HepG2 (cell line): ENCODE data around the gene TUBA4B. TPM values are rescaled to one million over a fixed set of nuclear protein-coding genes. Genes with fewer than 3 reads are reported as not detected.

Experiments used
- FOSL2 ChIP-seq: sonication (generic); formaldehyde crosslinking; IDR thresholded peaks from 2 replicates; pipeline ENCODE4 v1.4.0; 2020; ENCODE audit warnings: missing genetic modification reagents
- FOXO1 ChIP-seq: sonication (generic); formaldehyde crosslinking; IDR thresholded peaks from 2 replicates; pipeline ENCODE4 v1.4.0; 2020; ENCODE audit warnings: missing genetic modification reagents
- JUN ChIP-seq: sonication (generic); formaldehyde crosslinking; IDR thresholded peaks from 2 replicates; pipeline ENCODE4 v1.4.0; 2020; ENCODE audit warnings: mild to moderate bottlenecking, missing genetic modification reagents
- JUND ChIP-seq: sonication (generic); formaldehyde crosslinking; IDR thresholded peaks from 2 replicates; pipeline ENCODE4 v1.8.0; 2022; ENCODE audit warnings: mild to moderate bottlenecking, missing genetic modification reagents
- MIER2 ChIP-seq: IDR thresholded peaks from 2 replicates; pipeline ENCODE4 v1.6.1; 2016; ENCODE audit warnings: missing biosample characterization, missing genetic modification reagents
- NFKB2 ChIP-seq: sonication (generic); formaldehyde crosslinking; IDR thresholded peaks from 2 replicates; pipeline ENCODE4 v1.4.0; 2020; ENCODE audit warnings: missing genetic modification reagents, borderline replicate concordance
- NR1H2 ChIP-seq: sonication (generic); formaldehyde crosslinking; IDR thresholded peaks from 2 replicates; pipeline ENCODE4 v1.8.1; 2022; ENCODE audit warnings: low read depth, missing genetic modification reagents, borderline replicate concordance
- RARA ChIP-seq: IDR thresholded peaks from 2 replicates; pipeline ENCODE4 v1.6.1; 2016; ENCODE audit warnings: missing genetic modification reagents, missing compliant biosample characterization
- RBM22 ChIP-seq: fragments of 200-400 bp; formaldehyde crosslinking; optimal IDR thresholded peaks from 2 replicates; pipeline ENCODE3; 2017; ENCODE audit warnings: mild to moderate bottlenecking, low read length, moderate library complexity
- SAP130 ChIP-seq: IDR thresholded peaks from 2 replicates; pipeline ENCODE4 v1.6.1; 2016; ENCODE audit warnings: low read depth
- SRF ChIP-seq: IDR thresholded peaks from 2 replicates; pipeline ENCODE4 v1.6.1; 2011; ENCODE audit warnings: mild to moderate bottlenecking, low read depth, low read length, moderate library complexity
- SYNCRIP ChIP-seq: fragments of 200-400 bp; formaldehyde crosslinking; IDR thresholded peaks from 2 replicates; pipeline ENCODE4 v1.6.1; 2018; ENCODE audit warnings: mild to moderate bottlenecking, low read depth, low read length; ENCODE audit not compliant: insufficient read depth
- TEAD3 ChIP-seq: optimal IDR thresholded peaks from 2 replicates; pipeline ENCODE3; 2016; ENCODE audit warnings: borderline replicate concordance
- TOE1 ChIP-seq: sonication (generic); formaldehyde crosslinking; IDR thresholded peaks from 2 replicates; pipeline ENCODE4 v1.4.0; 2020; ENCODE audit warnings: mild to moderate bottlenecking, missing genetic modification reagents
- YEATS2 ChIP-seq: sonication (generic); formaldehyde crosslinking; IDR thresholded peaks from 2 replicates; pipeline ENCODE4 v1.4.0; 2020; ENCODE audit warnings: missing genetic modification reagents, borderline replicate concordance
- ZC3H4 ChIP-seq: sonication (generic); formaldehyde crosslinking; IDR thresholded peaks from 2 replicates; pipeline ENCODE4 v1.4.0; 2020; ENCODE audit warnings: missing genetic modification reagents, borderline replicate concordance
- ZNF138 ChIP-seq: sonication (generic); formaldehyde crosslinking; IDR thresholded peaks from 2 replicates; pipeline ENCODE4 v1.5.0; 2020; ENCODE audit warnings: mild to moderate bottlenecking, low read depth, missing genetic modification reagents
- ZNF317 ChIP-seq: sonication (generic); formaldehyde crosslinking; IDR thresholded peaks from 2 replicates; pipeline ENCODE4 v1.5.0; 2020; ENCODE audit warnings: mild to moderate bottlenecking, missing genetic modification reagents
- ZNF34 ChIP-seq: sonication (generic); formaldehyde crosslinking; IDR thresholded peaks from 2 replicates; pipeline ENCODE4 v1.4.0; 2020; ENCODE audit warnings: mild to moderate bottlenecking, missing genetic modification reagents, borderline replicate concordance
- ZNF557 ChIP-seq: sonication (generic); formaldehyde crosslinking; IDR thresholded peaks from 2 replicates; pipeline ENCODE4 v1.4.0; 2020; ENCODE audit warnings: missing genetic modification reagents
- ZNF607 ChIP-seq: sonication (generic); formaldehyde crosslinking; IDR thresholded peaks from 2 replicates; pipeline ENCODE4 v1.5.1; 2020; ENCODE audit warnings: missing genetic modification reagents, mild to moderate bottlenecking, borderline replicate concordance
- ZNF652 ChIP-seq: IDR thresholded peaks from 2 replicates; pipeline ENCODE4 v1.6.1; 2016; ENCODE audit warnings: low read depth, borderline replicate concordance
- ZNF839 ChIP-seq: sonication (generic); formaldehyde crosslinking; IDR thresholded peaks from 2 replicates; pipeline ENCODE4 v1.4.0; 2020; ENCODE audit warnings: missing genetic modification reagents, mild to moderate bottlenecking, borderline replicate concordance
- polyA plus RNA-seq, 8 experiments: library from polyadenylated mRNA; depleted of rRNA in 3 of 8; stranded (reverse) in 7 of 8; unstranded in 1 of 8; fragments of >200 nt; fragmentation: Illumina TruSeq in 4 of 8; extraction: Trizol in 4 of 8; gene quantifications; 2 replicates each; pipeline versions ENCODE4 v1.2.1 to v1.2.3, GENCODE V29; 2011 to 2016; ENCODE audit warnings: low read depth in 4 of 8, missing spikeins in 1 of 8, mixed read lengths in 1 of 8; ENCODE audit not compliant: insufficient read depth in 1 of 8
- total RNA-seq, 5 experiments: library from RNA; depleted of rRNA; stranded (reverse); fragments of >200 nt; fragmentation: Illumina TruSeq; extraction: Trizol; gene quantifications; 2 replicates each; pipeline ENCODE4 v1.2.3, GENCODE V29; 2016; ENCODE audit warnings: low read depth in 1 of 5
- TF ChIP-seq, protein P1 (sequence below): sonication (generic); formaldehyde crosslinking; IDR thresholded peaks from 2 replicates; pipeline ENCODE4 v1.5.1; 2020; ENCODE audit warnings: missing genetic modification reagents, mild to moderate bottlenecking, borderline replicate concordance
- TF ChIP-seq, protein P2 (sequence below): sonication (generic); formaldehyde crosslinking; IDR thresholded peaks from 2 replicates; pipeline ENCODE4 v1.4.0; 2020; ENCODE audit warnings: missing genetic modification reagents, borderline replicate concordance
- TF ChIP-seq, protein P3 (sequence below): IDR thresholded peaks from 2 replicates; pipeline ENCODE4 v1.6.1; 2016; ENCODE audit warnings: missing biosample characterization, missing genetic modification reagents, low read depth
- TF ChIP-seq, protein P4 (sequence below): sonication (generic); formaldehyde crosslinking; IDR thresholded peaks from 2 replicates; pipeline ENCODE4 v1.4.0; 2020; ENCODE audit warnings: missing genetic modification reagents, borderline replicate concordance

TUBA4B gene
- total and polyA plus RNA-seq, 2 of the 13 experiments (the other 11 are each of a cell fraction or from before 2014, with no cell fraction given): 0.18 to 0.22 TPM

DNA sequence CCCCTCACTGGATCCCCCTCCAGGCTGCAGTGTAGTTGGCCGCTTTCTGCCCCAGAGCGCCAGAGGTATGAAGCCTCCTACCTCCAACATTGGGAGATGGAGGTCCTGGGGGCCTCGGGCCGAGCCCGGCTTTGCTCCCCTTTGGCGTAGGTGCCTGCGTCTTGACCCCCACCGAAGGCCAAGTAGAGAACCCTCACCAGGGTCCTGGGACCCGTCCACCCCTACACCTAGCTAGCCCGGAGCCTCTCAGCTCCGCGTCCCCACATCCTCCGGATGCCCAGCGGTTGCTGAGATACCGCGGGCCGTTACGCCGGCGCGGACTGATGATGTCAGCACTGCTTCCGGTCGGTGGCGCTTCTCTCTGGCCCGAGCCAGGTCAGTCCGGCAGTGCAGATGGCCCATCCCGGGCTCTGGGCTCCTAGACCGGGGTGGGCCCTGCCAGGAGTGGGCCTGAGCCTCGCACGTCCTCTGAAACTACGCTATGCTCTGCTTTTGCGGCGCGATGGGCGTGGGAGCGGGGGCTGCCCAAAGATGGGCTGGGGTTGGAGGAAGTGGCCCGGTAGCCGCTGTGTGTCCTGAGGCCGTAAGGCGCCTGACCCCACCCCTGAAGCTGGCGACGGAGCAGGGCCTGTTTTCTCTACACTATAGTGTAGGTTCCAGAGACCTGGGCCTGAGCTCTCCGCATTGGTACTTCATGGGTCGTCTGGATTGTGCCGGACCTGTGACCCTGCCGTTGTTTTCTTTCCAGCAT, 7.7 kb upstream of the TUBA4B start, which contains the start of the genes GLB1L and STK16 (continued):
- TF ChIP-seq, protein P1, sequence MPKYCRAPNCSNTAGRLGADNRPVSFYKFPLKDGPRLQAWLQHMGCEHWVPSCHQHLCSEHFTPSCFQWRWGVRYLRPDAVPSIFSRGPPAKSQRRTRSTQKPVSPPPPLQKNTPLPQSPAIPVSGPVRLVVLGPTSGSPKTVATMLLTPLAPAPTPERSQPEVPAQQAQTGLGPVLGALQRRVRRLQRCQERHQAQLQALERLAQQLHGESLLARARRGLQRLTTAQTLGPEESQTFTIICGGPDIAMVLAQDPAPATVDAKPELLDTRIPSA (CRISPR knock-in tag): peak; percentile 95; the same call in 1 of the 2 replicates
- TF ChIP-seq TEAD3 (CRISPR knock-in tag): peak; percentile 86
- no peak for TF ChIP-seq RBM22
- TF ChIP-seq ZNF557: no peak
- TF ChIP-seq FOSL2 (CRISPR knock-in tag): peak; percentile 51
- peak; percentile 68; the same call in 1 of the 2 replicates for TF ChIP-seq ZNF317 (CRISPR knock-in tag)
- peak; percentile 96 for TF ChIP-seq YEATS2
- TF ChIP-seq SYNCRIP: no peak
- TF ChIP-seq SAP130: peak; percentile 100
- TF ChIP-seq NR1H2: no peak; the same call in 1 of the 2 replicates
- peak; percentile 71; the same call in 1 of the 2 replicates for TF ChIP-seq JUND (CRISPR knock-in tag)
- TF ChIP-seq ZNF839 (CRISPR knock-in tag): peak; percentile 99; the same call in 1 of the 2 replicates
- TF ChIP-seq JUN (CRISPR knock-in tag): no peak; the same call in 1 of the 2 replicates
- TF ChIP-seq RARA (CRISPR knock-in tag): peak; percentile 39; the same call in 1 of the 2 replicates
- peak; percentile 95 for TF ChIP-seq ZNF607 (CRISPR knock-in tag)
- TF ChIP-seq SRF: peak; percentile 64
- 0 out of 2 replicates have a peak, but pooled peaks have one; percentile 62 for TF ChIP-seq TOE1 (CRISPR knock-in tag)
- peak; percentile 87 for TF ChIP-seq ZNF34 (CRISPR knock-in tag)
- no peak for TF ChIP-seq ZNF652 (CRISPR knock-in tag)
- TF ChIP-seq, protein P2, sequence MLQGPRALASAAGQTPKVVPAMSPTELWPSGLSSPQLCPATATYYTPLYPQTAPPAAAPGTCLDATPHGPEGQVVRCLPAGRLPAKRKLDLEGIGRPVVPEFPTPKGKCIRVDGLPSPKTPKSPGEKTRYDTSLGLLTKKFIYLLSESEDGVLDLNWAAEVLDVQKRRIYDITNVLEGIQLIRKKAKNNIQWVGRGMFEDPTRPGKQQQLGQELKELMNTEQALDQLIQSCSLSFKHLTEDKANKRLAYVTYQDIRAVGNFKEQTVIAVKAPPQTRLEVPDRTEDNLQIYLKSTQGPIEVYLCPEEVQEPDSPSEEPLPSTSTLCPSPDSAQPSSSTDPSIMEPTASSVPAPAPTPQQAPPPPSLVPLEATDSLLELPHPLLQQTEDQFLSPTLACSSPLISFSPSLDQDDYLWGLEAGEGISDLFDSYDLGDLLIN (CRISPR knock-in tag): peak; percentile 86; the same call in 1 of the 2 replicates
- TF ChIP-seq MIER2 (CRISPR knock-in tag): peak; percentile 76
- TF ChIP-seq, protein P3, sequence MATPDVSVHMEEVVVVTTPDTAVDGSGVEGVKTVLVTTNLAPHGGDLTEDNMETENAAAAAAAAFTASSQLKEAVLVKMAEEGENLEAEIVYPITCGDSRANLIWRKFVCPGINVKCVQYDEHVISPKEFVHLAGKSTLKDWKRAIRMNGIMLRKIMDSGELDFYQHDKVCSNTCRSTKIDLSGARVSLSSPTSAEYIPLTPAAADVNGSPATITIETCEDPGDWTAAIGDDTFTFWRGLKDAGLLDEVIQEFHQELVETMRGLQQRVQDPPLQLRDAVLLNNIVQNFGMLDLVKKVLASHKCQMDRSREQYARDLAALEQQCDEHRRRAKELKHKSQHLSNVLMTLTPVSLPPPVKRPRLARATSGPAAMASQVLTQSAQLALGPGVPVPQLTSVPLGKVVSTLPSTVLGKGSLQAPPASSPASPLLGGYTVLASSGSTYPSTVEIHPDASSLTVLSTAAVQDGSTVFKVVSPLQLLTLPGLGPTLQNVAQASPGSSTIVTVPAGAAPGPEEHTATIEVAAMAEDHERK (CRISPR knock-in tag): peak; percentile 75
- TF ChIP-seq, protein P4, sequence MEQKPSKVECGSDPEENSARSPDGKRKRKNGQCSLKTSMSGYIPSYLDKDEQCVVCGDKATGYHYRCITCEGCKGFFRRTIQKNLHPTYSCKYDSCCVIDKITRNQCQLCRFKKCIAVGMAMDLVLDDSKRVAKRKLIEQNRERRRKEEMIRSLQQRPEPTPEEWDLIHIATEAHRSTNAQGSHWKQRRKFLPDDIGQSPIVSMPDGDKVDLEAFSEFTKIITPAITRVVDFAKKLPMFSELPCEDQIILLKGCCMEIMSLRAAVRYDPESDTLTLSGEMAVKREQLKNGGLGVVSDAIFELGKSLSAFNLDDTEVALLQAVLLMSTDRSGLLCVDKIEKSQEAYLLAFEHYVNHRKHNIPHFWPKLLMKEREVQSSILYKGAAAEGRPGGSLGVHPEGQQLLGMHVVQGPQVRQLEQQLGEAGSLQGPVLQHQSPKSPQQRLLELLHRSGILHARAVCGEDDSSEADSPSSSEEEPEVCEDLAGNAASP (CRISPR knock-in tag): peak; percentile 92
- peak; percentile 9; the same call in 1 of the 2 replicates for TF ChIP-seq FOXO1 (CRISPR knock-in tag)
- peak; percentile 97 for TF ChIP-seq ZNF138 (CRISPR knock-in tag)
- peak; percentile 92; the same call in 1 of the 2 replicates for TF ChIP-seq NFKB2 (CRISPR knock-in tag)
- no peak for TF ChIP-seq ZC3H4 (CRISPR knock-in tag)
